Vagina (tissue), 2 donors: ENCODE measurements around the gene NKD2.

ENCODE experiments used
- POLR2A ChIP-seq, 2 donors: fragments of 450-650 bp; IDR thresholded peaks; one replicate each; pipeline ENCODE4 v1.6.1; 2017; ENCODE audit warnings: antibody characterized with exemption in 2 of 2, mild to moderate bottlenecking in 2 of 2, moderate library complexity in 2 of 2
- TF ChIP-seq, protein P1 (sequence below), 3 experiments: fragments of 450-650 bp in 2 of 3; fragments of 200-600 bp in 1 of 3; sonication (generic) in 1 of 3; IDR thresholded peaks; one replicate each; pipeline ENCODE4 v1.5.1; 2017 to 2019; ENCODE audit warnings: antibody characterized with exemption in 3 of 3, mild to moderate bottlenecking in 2 of 3, moderate library complexity in 2 of 3

DNA sequence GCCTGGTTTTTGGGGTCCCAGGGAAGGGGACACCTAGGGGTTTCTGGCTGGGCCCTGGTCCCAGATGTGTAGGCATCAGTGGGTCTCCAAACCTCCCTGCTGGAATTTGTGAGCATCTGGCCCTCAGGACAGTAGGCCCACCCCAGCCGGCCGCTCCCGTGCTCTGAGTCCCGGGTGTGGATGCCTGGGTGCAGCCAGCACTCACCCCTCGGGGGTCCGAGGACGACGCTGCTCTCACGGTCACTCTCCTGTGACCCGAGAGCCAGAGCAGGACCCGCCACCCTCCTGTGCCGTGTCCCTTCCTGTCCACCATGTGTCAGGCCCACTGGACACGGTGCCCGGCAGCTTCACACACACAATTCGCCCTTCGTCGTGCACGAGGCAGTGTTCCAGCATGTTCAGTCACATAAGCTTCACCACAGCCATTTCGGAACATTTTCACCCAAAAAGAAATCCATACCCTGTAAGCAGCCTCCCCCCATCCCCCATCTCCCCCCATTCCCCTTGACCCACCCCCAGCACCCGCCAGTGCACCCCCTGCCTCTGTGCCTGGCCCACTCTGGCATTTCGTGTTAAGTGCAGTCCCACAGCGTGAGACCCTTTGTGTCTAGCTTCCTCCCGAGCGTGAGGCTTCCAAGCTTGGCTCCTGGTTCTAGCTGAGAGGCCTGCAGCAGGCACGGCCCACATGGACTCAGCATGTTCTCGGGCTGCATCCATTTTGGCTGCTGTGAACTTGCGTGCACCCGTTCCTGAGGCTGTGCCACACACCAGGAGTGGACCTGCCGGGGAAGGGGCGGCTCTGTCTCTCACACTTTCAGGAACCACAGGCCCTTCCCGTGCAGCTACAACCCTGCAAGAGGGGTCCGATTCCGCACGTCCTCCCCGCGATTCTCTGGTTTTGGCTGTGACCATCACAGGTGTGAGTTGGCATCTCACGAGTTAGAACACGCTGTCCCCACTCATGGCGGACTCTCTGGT is 40.5 kb downstream of the NKD2 start:
- TF ChIP-seq, protein P1, sequence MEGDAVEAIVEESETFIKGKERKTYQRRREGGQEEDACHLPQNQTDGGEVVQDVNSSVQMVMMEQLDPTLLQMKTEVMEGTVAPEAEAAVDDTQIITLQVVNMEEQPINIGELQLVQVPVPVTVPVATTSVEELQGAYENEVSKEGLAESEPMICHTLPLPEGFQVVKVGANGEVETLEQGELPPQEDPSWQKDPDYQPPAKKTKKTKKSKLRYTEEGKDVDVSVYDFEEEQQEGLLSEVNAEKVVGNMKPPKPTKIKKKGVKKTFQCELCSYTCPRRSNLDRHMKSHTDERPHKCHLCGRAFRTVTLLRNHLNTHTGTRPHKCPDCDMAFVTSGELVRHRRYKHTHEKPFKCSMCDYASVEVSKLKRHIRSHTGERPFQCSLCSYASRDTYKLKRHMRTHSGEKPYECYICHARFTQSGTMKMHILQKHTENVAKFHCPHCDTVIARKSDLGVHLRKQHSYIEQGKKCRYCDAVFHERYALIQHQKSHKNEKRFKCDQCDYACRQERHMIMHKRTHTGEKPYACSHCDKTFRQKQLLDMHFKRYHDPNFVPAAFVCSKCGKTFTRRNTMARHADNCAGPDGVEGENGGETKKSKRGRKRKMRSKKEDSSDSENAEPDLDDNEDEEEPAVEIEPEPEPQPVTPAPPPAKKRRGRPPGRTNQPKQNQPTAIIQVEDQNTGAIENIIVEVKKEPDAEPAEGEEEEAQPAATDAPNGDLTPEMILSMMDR (IDR thresholded peaks at IDR 0.05) = no peak
- no peak for TF ChIP-seq POLR2A (IDR thresholded peaks at IDR 0.05)
